HTR-8/SVneo (cell line): ENCODE results near the gene EXD2.
A peak's percentile ranks its signal among the peaks of the same experiment; 100 is the strongest.
"Not testable (repeated sequence)": the region's sequence is repeated elsewhere in the genome, so short reads cannot be mapped to it uniquely, and the experiment has no call there.

Experiments used
- DNase-seq: peaks from one replicate; pipeline ENCODE4 v3.0.0; 2011; ENCODE audit warnings: low spot score, mixed read lengths; ENCODE audit not compliant: insufficient read length
- FAIRE-seq: peaks from 2 replicates; lab custom pipeline; 2011; peaks lifted over from hg19 to GRCh38; lab: Jason Lieb, UNC

Gene EXD2, protein sequence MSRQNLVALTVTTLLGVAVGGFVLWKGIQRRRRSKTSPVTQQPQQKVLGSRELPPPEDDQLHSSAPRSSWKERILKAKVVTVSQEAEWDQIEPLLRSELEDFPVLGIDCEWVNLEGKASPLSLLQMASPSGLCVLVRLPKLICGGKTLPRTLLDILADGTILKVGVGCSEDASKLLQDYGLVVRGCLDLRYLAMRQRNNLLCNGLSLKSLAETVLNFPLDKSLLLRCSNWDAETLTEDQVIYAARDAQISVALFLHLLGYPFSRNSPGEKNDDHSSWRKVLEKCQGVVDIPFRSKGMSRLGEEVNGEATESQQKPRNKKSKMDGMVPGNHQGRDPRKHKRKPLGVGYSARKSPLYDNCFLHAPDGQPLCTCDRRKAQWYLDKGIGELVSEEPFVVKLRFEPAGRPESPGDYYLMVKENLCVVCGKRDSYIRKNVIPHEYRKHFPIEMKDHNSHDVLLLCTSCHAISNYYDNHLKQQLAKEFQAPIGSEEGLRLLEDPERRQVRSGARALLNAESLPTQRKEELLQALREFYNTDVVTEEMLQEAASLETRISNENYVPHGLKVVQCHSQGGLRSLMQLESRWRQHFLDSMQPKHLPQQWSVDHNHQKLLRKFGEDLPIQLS

DNA sequence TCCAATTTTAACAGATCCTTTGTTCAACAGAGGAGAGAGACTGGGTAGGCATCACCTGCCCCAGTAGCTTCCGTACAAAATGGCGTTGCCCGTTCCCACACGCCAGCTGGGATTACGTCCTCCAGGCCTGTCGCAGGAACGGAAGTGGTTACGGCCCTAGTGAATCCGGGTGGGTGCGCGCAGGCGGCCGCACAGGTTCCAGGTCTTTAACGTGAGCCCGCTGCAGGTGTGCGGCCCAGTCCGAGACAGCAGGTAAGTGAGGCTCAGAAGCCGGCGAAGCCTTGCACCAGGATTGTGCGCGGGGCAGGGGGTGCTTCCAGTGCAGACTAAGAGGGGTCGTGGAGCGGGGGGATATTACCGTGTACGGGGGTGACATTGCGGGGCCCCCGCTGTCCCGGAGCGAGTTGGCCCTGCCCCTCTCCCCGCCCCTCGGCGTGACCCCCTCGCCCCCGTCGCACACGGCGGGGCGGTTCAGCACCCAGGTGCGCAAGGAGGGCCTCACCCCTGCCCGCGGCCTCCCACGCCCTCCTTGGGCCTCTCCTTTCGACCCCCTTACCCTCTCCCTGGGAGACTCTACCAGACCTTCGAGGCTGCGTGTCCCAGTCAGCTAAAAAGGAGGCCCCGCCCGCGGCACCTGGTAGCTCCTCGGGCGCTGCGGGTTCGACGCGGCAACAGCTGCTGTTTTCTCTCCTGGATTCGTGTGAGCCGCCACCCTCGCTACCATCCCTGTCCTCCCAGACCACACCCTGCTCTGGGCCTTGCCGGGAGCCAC lies at the start of gene EXD2:
EXD2 (plus strand) TSS at position 159 of the 772 bp plus-strand sequence. CDS start 17,973 bp downstream, outside the sequence.
- FAIRE-seq: peak; percentile 100

GRCh38 chr14:69141550-69141949 lies 49.7 kb upstream of the EXD2 start:
- FAIRE-seq (peak; percentile 74), DNase-seq (no peak)

More for the DNA sequence above, at the start of gene EXD2:
- peak; percentile 100 for DNase-seq

DNA sequence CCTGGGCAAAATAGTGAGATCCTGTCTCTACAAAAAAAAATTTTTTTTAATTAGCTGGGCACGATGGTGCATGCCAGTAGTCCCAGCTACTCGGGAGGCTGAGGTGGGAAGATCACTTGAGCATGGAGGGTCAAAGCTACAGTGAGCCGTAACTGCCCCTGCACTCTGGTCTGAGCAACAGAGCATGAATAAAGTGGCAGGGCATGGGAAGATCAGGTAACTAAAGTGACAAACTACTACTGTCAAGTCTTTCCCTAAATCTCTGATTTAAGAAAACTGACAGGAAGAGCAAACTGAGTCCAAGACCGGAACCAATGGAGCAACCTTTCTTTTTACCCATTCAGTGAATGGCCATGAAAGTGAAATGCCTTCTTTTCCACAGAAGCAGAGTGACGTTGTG lies 49.2 kb upstream of the EXD2 start:
- DNase-seq (no peak), FAIRE-seq (peak; percentile 86)

DNA sequence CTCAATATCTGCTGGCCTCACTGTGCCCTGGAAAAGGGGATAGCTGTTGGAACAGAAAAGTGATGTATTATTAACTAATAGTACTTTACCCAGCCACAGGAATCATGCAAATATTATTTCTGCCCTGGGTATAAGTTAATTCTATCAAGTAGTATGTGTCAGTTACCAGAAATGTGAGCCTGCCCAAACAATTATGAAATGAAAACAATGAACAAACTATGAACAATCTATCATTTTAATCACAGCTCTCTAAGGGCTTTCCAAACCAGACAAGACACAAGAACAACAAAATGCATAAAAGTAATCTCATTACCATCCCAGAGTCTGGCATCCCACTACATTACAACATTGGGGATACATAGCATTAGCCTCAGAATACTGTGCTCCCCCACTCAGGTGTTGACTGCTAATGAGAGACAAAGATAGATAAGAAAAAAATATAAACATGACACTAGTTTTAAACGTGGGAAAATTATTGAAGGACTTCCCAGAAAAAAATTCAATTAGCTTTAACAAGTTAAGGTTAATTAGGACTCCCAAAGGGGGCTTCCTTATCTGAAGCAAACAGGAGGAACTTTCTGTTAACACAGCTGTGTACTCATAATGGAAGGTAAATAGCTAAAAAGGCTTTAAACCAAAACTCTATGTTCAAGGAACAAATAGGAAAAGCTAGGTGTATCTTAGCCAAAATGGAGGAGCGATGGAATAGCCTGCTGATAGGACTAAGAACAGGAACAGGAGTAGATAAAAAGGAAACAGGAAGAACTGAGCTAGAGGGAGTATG lies 41.6 kb upstream of the EXD2 start:
- DNase-seq (no peak), FAIRE-seq (no peak)

- DNase-seq (peak; percentile 97), FAIRE-seq (peak; percentile 96)
These were observed 39.7 kb upstream of the EXD2 start for GRCh38 chr14:69151458-69152180.

GRCh38 chr14:69152181-69152901 lies 39.0 kb upstream of the EXD2 start:
- FAIRE-seq: peak; percentile 87
- DNase-seq: peak; percentile 66

DNA sequence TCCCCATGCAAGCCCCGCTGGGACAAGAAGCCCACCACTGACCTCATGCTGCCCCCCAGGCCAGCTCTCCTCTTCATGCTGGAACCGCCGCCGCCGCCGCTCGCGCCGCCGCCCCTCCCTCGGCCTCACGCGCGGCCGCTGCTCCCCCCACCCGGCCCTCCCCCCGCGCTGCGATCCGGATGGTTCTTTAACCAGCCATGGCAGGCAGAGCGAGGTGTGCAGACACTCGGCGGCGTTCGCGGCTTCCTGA lies 38.5 kb upstream of the EXD2 start, which contains the start of gene DCAF5:
DCAF5 (minus strand) TSS at position 218 of the 250 bp plus-strand sequence; CDS start at position 77, 141 bp downstream.
- DNase-seq (no peak), FAIRE-seq (no peak)

DNA sequence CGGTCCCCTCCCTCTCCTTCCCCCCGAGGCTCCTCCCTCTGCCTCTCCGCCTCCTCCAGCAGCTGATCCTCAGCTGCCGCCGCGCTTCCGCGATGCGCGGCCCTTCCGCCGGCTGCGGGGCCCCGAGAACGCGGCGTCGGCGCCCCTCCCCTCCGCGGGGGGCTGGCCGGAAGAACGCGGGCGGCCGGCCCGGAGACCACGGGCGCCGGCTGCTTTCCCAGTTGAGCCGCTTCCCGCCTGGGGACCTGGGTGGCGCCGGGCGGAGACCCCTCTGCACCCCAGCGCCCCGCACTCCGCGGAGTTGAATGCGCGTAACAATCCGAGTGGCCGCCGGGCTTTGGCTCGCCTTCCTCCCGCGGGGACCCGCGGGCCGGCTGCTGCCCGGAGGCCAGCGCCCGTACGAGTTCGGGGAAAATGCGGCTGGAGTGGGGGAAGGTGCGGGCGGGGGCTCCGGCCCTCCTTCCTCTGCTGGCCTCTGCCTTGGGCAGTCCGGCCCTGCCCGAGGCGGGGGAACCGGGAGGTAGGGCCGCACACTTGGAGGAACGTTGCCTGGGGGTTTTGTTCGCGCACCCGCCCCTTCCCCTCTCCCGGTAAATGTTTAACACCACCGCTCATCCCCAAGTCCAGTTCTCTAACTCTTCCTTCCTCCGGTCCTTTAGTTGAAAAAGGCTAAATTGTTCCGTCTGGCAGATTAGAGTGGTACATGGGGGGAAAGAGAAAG lies 38.0 kb upstream of the EXD2 start:
- DNase-seq (peak; percentile 100), FAIRE-seq (peak; percentile 99)

- DNase-seq (no peak), FAIRE-seq (no peak)
These were observed 37.4 kb upstream of the EXD2 start for GRCh38 chr14:69153873-69154270.

DNA sequence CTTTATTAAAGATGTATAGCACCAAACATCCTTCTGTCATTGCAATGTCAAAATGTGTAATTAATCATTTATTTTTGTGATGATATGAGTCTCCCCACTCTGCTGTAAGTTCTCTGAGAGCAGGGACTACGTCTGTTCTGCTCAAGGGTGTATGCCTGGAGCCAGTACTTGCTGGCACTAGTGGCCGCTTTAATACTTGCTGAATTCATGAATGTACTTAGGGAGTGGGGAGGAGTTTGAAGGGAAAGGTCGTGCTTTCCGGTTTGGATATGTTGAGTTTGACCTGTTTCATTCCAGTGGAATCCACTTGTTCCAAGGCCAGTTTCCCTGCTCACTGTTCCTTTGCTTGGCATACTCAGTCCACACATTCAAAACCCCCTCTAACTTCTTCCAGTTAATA lies 36.5 kb upstream of the EXD2 start:
- peak; percentile 88 for FAIRE-seq

DNA sequence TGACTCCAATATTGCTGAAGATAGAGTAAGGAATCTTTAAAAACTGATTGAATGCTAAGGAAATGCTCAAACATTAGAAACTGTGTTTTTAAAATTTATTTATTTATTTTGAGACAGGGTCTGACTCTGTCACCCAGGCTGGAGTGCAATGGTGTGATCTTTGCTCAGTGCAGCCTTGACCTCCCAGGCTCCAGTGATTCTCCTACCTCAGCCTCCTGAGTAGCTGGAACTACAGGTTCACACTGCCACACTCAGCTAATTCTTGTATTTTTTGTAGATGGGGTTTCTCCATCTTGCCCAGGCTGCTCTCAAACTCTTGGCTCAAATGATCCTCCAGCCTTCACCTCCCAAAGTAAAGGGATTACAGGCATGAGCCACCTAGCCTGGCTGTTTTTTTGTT lies 35.1 kb upstream of the EXD2 start:
- DNase-seq (no peak), FAIRE-seq (no peak)

More for the DNA sequence above, 36.5 kb upstream of the EXD2 start:
- DNase-seq: no peak

GRCh38 chr14:69161590-69161989 lies 29.7 kb upstream of the EXD2 start:
- DNase-seq (no peak), FAIRE-seq (peak; percentile 44)

DNA sequence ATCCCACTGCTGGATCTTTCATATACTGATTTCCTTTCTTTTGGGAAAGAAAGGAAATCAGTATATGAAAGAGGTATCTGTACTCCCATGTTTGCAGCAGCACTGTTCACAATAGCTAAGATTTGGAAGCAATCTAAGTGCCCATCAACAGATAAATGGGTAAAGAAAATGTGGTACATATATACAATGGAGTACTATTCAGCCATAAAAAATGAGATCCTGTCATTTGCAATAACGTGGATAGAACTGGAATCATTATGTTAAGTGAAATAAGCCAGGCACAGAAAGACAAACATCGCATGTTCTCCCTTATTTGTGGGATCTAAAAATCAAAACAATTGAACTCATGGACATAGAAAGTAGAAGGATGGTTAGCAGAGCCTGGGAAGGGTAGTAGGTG lies 25.5 kb upstream of the EXD2 start:
- not testable (repeated sequence) for DNase-seq, FAIRE-seq

- DNase-seq: peak; percentile 53
- peak; percentile 26 for FAIRE-seq
These were observed 20.5 kb upstream of the EXD2 start for GRCh38 chr14:69170839-69171238.

DNA sequence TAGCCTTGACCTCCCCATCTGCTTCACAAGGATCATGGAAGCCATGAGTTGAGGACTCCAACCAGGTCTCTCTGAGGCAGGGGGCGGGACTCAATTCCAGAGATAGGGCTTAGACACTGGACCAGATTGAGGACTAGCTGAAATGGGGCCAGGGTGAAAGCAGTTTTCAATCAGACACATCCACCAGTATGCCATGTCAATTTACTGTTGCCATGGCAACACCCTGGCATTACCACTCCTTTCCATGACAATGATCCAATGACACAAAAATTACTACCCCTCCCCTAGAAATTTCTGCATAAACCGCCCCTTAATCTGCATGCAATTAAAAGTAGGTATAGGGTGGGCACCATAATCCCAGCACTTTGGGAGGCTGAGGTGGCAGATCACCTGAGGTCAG lies 19.7 kb upstream of the EXD2 start:
- DNase-seq (no peak), FAIRE-seq (peak; percentile 87)

GRCh38 chr14:69175130-69175529 lies 16.2 kb upstream of the EXD2 start:
- no peak for DNase-seq
- FAIRE-seq: peak; percentile 79

DNA sequence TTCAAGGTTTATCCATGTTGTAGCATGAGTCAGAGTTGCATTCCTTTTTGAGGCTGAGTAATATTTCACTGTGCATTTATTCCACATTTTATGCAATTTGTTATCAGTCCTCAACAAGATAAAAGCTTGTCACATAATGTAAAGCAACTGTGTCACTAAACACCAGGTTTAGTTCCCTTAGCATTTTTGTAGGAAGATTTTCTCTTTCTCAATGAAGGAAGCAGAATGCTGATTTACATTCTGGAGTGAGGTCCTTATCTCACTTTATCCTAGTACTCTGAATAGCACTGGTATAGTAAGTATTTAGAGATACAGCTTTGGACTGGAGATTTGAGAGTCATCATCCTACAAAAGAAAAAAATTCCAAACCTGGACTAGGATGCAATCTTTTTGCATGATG lies 9.8 kb upstream of the EXD2 start:
- DNase-seq: no peak
- no peak for FAIRE-seq

DNA sequence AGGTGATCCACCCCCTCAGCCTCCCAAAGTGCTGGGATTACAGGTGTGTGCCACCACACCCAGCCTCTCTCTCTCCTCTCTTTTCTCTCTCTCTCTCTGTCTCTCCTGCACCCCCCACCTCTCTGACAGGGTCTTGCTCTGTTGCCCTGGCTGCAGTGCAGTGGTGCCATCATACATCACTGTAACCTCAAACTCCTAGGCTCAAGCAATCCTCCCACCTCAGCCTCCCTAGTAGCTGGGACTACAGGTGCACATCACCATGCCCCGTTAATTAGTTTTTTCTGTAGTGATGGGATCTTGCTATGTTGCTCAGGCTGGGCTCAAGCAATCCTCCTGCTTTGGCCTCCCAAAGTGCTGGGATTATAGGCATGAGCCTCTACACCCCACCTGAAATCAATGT lies 8.7 kb upstream of the EXD2 start:
- FAIRE-seq: peak; percentile 40
- not testable (repeated sequence) for DNase-seq
